ENCODE results near the gene PPARG. TPM values are rescaled to one million over a fixed set of nuclear protein-coding genes. Genes with fewer than 3 reads are reported as not detected.
"Not testable (repeated sequence)": the region's sequence is repeated elsewhere in the genome, so short reads cannot be mapped to it uniquely, and the experiment has no call there.

Gene PPARG
- total RNA-seq, 1 donor from 2014 or later: 14.7 TPM

DNA sequence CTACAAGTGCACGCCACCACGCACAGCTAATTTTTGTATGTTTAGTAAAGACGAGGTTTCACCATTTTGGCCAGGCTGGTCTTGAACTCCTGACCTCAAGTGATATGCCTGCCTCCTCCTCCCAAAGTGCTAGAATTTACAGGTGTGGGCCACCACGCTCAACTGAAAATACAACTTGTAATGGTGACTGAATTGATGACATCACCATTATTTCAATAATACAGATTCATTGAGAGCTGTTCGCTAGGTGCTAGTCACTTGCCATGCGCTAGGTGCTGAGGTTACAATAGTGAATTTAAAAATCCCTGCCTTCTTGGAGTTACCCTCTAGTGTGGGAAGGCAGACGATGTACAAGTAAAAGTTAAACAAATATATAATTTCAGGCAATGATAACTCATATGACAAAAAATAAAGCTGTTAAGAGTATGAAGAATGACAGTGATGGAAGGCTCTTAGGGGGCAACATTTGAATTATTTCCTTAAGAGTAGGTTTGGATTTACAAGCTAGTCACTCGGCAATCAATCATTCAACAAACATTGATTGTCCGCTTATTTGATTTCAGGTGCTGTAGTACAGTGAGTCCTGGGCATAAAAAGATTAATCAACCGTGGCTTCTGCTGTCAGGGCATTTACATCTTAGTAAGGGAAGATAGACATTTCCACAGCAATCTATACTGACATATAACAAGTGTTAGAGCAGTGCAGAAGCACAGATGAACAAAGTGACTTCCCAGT lies 9.1 kb upstream of the PPARG start:
- no peak overlapping the region for H3K4me3 ChIP-seq (ENCODE audit: low read depth, low read length)
- TF ChIP-seq, protein P1, sequence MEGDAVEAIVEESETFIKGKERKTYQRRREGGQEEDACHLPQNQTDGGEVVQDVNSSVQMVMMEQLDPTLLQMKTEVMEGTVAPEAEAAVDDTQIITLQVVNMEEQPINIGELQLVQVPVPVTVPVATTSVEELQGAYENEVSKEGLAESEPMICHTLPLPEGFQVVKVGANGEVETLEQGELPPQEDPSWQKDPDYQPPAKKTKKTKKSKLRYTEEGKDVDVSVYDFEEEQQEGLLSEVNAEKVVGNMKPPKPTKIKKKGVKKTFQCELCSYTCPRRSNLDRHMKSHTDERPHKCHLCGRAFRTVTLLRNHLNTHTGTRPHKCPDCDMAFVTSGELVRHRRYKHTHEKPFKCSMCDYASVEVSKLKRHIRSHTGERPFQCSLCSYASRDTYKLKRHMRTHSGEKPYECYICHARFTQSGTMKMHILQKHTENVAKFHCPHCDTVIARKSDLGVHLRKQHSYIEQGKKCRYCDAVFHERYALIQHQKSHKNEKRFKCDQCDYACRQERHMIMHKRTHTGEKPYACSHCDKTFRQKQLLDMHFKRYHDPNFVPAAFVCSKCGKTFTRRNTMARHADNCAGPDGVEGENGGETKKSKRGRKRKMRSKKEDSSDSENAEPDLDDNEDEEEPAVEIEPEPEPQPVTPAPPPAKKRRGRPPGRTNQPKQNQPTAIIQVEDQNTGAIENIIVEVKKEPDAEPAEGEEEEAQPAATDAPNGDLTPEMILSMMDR (conservative IDR thresholded peaks at IDR 0.05; ENCODE audit: low read depth, low read length): no peak
- no peak for DNase-seq (ENCODE audit: low read depth)

DNA sequence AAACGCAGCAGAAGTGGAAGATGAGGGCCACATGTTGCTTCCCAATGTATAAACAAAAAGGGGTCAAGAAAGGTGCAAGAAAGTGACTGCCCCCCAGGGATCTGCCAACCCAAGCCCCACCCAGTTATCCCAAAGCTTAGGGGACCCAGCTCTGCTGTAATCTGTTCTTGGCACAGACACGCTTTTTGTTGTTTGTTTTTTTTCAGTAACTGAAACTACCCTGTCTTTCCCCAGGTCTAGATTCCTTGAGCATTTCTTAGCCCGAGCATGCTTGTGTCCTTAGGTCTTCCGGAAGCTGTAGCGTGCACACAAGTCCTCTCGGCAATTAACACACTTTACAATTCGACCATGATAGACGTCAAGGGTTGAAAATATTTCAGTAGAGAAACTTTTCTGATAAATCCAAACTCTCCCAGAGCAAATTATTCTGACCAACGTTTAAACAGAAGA lies 8.5 kb upstream of the PPARG start:
- no peak for DNase-seq (ENCODE audit: low read depth)
- TF ChIP-seq, protein P1 (conservative IDR thresholded peaks at IDR 0.05; ENCODE audit: low read depth, low read length): no peak
- H3K4me3 ChIP-seq (ENCODE audit: low read depth, low read length): no peak overlapping the region

DNA sequence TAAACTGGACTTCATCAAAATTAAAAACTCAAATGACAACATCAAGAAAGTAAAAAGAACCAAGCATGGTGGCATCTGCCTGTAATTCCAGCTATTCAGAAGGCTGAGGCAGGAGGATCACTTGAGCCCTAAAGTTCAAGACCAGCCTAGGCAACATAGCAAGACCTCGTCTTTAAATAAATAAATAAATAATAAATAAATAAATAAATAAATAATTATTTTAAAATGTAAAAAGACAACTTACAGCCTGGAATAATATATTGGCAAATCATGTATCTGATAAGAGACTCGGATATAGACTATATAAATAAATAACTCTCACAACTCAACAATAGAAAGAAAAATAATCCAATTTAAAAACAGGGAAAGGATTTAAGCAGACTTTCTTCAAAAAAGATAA lies 4.3 kb upstream of the PPARG start:
- DNase-seq (ENCODE audit: low read depth): no peak
- H3K4me3 ChIP-seq (ENCODE audit: low read depth, low read length): no peak overlapping the region
- TF ChIP-seq, protein P1 (conservative IDR thresholded peaks at IDR 0.05; ENCODE audit: low read depth, low read length): no peak

DNA sequence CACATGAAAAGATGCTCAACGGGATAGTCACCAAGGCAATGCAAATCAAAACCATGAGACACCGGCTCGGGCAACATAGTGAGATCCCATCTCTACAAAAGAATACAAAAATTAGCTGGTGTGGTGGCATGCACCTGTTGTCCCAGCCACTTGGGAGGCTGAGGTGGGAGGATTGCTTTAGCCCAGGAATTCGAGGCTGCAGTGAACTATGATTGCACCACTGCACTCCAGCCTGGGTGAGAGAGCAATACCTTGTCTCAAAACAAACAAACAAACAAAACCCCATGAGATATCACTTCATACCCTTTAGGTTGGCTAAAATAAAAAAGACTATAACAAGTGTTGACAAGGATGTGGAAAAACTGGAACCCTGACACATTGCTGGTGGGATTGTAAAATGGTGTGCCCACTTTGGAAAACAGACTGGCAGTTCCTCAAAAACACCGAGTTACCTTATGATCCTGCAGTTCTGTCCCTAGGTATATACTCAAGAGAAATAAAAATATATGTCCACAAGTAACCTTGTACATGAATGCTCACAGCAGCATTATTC lies 3.8 kb upstream of the PPARG start:
- no peak for DNase-seq (ENCODE audit: low read depth)
- no peak overlapping the region for H3K4me3 ChIP-seq (ENCODE audit: low read depth, low read length)
- TF ChIP-seq, protein P1 (conservative IDR thresholded peaks at IDR 0.05; ENCODE audit: low read depth, low read length): no peak

DNA sequence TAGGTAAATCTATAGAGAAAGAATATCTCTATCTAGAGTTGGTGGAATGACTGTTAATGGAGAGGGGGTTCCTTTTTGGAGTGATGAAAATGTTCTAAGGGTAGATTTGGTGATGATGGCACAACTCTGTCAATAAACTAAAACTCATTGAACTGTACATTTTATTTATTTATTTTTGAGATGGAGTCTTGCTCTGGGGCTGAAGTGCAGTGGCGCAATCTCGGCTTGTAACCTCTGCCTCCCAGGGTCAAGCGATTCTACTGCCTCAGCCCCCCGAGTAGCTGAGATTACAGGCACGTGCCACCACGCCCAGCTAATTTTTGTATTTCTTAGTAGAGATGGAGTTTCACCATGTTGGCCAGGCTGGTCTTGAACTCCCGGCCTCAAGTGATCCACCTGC lies 3.1 kb upstream of the PPARG start:
- not testable (repeated sequence) for DNase-seq (ENCODE audit: low read depth); H3K4me3 ChIP-seq (ENCODE audit: low read depth, low read length)

DNA sequence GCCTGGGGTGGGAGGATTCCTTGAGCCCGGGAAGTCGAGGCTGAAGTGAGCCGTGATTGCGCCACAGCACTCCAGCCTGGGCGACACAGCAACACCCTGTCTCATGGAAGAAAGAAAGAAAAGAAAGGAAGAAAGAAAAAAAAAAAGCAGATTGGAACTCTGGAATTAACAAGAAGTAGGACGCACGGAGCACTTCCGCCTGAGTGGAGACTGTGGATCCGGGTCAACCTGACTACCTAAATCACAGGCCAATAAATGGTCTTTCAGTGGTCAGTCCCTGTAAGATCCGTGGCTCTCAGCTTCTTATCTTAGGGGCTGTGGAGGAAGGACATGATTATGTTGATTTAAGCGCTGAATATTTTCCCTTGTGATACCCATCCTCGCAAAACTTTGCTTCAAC lies 2.4 kb upstream of the PPARG start:
- H3K4me3 ChIP-seq (ENCODE audit: low read depth, low read length): no peak overlapping the region
- DNase-seq (ENCODE audit: low read depth): no peak
- TF ChIP-seq, protein P1 (conservative IDR thresholded peaks at IDR 0.05; ENCODE audit: low read depth, low read length): no peak

DNA sequence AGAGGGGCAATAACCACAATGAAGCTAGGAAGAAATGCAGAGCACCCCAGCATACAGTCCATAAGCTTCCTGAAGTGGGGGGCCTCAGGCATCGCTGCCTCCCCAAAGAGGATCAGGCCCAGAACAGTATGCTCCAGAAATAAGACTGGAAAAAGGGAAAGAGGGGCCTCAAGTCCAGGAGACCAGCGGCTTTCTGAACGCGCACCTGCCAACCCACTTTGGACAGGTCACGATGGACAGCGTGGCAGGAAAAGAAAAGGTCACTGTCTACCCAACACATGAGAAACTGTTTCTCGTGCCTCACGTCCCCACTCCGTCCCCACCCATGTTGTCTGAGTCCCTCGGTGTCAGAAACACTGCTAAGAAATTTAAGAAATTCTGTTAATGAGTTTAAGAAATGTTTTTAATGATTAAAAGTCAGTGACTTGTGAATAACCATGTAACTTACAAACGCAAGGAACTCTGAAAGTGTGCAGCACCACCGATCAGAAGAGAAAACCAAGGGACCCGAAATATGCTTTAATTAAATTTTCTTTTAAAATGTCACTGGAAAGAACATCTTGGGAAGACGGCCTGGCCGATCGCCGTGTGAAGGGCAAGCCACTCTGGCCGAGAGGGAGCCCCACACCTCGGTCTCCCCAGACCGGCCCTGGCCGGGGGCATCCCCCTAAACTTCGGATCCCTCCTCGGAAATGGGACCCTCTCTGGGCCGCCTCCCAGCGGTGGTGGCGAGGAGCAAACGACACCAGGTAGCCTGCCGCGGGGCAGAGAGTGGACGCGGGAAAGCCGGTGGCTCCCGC lies 1.7 kb upstream of the PPARG start:
- peak; percentile 45 for DNase-seq (ENCODE audit: low read depth)
- H3K4me3 ChIP-seq (ENCODE audit: low read depth, low read length): peak overlapping the region; percentile 58
- TF ChIP-seq, protein P1 (conservative IDR thresholded peaks at IDR 0.05; ENCODE audit: low read depth, low read length): no peak

Data from epithelial cell of proximal tubule (primary cell).